Hematopoietic multipotent progenitor cell treated with erythropoietin and hydrocortisone succinate and interleukin-3 and kit ligand, for 4 days (in vitro differentiated cells): Measurements from ENCODE around the gene DLG1.

Experiments
- DNase-seq: peaks from one replicate; pipeline ENCODE4 v3.0.0-alpha.2; 2015

DLG1 gene

DNA sequence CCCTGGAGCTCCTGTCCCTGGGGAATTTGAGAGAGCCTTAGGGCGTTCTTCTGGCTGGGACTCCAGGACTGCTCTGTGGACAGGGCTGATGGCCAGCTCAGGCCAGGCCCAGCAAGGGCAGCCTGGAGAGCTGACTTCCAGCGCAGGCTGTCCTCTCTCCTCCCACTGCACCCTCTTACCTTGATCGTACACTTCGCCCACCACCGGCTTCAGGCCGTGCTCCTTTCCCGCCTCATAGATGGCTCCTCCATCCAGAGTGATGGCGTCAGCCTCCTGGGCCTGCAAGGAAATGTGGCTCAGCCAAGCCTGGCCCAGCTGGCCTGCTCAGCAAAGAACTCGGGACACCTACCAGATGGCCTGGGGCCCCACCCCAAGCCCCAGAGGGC is 271.9 kb downstream of the DLG1 start:
- DNase-seq: no peak

DNA sequence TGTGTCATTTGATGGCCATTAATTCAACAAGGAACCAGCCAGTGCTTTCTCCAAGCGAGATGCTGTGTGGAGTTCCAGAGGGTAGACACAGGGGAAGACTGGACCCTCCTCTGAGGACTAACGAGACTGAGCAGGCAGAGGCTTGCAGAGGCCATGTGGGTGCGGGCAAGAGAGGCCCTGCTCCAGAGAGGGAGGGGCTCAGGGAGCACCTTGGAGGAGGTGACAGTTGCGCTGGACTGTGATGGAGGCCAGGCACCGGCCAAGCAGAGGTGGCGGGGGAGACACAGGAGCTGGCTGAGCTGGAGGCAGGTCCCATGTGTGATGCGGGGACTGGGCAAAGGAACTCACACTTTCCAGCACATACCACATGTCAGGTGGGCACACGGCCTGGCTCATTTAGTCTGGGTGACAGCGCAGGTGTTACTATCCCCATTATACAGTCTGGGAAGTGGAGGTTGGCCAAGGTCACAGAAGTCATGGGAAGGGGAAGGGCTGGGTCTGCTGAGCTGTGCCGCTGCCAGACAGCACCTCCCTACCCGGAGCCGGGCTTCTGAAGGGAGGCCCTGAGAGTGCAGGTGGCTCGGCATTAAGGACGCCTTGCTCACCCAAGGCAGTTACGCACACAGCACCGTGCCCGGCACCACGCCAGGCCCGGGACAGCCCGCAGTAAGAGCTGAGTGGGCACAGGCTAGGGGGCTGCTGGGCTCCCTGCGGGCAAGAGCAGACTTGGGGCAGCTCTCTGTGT is 272.5 kb downstream of the DLG1 start:
- DNase-seq: no peak

DNA sequence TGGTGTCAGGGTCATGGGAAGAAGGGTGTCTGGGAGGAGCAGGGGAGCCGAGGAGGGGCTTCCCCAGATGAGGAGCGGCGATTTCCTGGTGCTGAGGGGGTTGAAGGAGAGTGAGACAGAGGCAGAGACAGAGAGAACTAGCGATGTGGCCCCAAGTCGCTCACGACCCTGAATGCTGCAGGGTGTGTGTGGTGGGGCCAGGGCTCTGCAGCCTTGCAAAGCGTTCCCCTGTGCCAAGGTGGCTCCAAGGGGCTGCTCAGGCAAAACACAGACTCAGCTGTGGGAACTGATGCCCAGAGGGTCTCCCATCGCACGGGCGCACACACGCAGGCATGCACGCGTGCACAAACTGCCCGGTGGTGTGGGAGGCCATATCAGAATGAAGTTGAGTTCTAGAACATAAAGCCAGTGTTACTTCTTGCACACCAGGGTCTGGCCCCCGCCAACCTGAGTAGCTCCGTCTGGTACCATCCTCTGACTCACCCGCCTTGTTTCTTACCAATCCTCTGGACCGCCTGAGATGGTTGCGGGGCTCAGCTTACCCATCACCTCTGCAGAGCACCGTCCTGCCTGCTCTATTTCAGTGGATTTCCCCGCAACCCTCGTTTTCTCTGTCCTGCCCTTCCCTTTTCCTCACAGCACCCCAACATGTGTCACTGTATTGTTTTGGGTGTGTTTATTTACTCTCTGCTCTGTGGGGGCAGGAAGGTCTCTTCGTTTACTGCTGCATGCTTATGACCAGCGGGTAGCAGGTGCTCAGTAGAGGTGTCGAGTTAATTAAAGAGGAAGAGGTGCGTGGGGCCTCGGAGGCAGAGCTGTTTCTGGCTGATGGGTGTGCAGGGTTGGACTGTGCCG is 273.3 kb downstream of the DLG1 start:
- no peak for DNase-seq

DNA sequence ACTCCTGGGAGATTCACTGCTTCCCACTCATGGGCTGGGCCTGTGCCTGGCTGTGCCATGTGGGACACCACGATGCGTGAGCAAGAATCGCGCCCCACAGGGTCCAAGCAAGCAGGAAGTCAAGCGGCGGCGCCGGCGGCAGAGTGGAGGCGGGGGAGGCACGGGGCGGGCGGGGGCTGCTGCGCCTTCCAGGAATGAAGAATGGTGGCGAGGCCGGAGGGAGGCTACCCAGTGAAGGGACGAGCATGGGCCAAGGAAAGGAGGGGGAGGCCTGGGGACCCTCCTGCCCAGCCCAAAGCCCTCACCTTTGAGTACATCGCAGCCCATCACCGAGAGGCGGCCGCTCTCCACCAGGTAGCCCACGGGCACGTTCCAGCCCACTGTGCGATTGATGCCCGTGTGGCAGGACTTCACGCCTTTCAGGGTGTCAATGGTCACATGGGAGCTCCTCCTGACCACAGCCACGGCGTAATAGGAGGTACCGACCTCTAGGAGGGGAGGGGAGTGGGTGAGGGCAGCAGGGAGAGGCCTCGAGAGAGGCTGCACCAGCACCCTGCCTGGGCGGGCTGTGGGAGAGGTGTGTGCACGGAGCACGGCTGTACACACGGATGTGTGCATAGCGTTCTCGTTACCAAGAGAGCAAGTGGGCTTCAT is 274.3 kb downstream of the DLG1 start:
- no peak for DNase-seq

DNA sequence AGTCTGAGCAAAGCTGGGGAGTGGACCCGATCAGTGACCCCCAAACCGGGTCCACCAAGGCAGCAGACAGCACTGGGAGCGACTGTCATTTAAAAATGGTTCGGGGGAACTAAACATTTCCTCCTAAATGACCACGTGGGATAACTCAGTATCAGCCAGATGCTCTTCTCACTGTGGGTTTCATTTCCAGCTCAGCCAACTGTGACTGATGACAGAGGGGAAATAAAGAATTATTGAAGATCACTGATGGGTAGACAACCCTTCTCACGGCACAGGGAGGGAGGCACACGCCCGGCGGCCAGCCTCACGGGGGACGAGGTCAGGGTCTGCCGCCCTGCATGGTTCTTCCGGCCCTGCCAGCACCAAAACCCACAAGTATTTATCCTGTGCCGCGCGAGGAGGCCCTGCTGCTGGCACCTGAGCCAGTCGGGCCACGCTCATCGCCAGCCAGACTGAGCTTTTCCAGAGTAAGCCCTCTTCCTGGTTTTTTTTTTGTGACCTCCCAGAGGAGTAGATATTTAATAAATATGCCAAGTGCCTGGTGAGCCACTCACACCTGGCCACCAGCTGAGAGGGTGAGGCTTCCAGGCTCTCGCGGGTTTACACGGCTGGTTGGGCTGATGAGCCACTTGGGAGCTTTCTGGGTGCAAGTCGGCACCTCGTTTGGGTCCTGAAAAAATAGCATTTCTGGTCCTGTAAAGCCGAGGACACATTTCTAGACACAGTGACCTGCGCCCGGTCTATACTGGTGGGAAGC is 275.0 kb downstream of the DLG1 start:
- peak; percentile 49 for DNase-seq

DNA sequence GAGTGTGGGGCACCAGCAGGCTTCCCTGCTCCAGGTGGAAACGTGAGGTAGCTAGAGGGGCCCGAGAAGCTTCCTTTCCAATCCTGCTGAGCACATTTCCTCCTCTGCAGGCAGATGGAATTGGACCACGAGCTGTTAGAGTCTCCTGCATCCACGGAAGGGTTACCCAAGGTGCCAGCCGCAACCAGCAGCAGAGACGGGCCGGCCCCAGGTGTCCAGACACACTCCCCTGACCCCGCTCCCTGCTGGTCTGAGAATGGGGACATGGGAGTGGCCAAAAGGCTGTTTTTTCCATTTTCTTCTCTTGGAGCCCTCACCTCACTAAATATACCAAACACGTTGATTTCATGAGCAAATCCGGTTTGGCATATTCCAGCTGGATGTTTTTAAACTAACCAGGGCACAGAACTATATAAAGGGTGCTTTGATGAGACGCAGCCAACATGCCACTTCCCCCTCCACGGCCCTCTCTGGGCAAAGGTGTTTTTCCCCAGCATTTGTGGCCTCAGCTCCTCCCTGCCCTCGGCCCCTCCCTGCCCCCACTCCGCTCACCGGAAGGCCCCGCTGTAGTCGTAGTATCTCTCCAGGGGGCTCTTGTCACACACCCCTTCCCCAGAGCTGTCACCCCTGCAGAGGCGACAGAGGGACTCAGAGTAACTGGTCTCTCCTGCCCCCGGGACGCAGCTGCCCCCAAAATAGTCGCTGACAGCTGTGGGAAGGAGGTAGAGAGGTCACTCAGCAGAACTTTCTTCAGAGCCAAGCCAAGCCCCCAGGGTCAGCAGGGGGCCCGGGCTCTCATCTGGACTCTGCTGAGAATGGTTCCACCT is 275.8 kb downstream of the DLG1 start:
- DNase-seq: no peak

DNA sequence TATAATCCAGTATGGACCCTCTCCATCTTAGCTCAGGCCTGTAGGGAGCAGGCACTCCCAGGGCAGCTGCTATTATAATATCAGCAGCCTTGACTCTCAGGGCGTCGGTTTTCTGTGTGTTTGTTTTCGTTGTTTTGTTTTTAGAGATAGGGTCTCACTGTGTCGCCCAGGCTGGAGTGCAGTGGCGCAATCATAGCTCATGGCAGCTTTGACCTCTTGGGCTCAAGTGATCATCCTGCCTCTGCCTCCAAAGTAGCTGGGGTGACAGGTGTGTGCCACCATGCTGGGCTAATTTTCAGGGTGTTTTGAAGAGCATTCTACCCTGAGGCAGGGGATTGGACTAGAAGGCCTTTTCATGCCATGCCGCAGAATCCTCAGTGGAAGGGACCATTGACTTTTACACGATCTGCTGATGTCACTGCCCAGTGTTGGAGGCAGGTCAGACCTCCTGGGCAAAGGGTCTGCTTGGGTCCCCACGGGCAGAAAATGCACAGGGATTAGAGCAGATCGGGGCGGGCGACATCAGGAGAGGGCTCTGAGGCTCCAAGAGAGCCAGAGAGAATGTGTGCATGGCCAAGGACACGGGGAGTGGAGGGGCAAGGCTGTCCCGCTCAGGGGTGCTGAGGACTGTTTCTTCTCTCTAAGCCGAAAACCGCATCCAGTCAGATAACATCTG is 276.5 kb downstream of the DLG1 start:
- no peak for DNase-seq

DNA sequence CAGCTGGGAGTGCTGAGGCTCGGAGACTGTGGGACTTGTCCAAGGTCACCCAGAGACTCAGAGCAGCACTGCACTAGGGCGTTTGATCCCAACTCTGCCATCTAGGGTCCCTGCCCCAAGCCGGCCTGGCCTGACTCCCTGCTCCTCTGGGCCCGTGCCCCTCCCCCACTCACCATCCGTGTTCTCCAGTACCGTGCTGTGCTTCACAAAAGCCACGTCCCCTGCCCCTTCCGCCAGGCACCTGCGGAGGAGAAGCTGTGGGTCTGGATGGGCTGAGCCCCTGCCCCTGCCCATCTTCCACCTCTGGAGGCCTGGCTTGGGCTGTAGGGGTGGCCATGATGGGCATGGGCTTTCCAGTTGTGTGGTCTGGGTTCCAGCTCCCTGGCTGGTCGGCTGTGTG is 277.2 kb downstream of the DLG1 start:
- no peak for DNase-seq

DNA sequence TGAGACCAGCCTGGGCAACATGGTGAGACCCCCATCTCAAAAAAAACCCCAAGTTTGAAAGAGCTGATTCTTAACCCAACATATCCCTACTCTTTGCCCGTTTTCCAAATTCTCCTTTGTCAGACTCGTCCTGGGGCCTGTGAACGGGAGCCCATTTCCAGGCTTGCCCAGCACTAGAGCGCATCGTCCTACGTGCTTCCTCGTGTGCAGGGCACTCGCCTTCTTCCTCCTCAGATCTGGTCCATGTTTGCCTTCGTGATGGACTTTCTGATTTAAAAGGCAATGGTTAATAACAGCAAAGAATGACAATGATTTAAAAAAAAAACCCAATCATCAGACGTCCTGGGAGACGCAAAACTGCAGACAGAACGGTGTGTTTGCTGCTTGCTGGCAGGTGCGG is 278.9 kb downstream of the DLG1 start:
- DNase-seq: no peak

DNA sequence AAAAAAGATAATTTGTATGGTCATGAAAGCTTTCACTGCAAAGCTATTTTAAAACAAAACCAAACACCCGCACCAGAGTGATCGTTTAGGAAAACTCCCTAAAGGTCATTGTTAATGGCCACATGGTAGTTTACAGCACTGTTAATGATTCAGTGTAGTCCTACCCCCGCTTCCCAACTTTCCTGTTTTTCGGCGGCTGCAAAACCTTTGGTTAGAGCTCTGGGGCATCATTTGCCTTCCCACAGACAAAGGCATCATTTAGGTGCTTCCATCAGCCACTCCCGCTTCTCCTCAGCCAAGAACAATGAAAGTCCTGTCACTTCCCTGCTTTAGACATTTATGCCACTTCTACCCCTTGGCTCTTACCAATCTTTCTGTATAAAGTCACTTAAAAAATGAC is 279.4 kb downstream of the DLG1 start:
- no peak for DNase-seq

DNA sequence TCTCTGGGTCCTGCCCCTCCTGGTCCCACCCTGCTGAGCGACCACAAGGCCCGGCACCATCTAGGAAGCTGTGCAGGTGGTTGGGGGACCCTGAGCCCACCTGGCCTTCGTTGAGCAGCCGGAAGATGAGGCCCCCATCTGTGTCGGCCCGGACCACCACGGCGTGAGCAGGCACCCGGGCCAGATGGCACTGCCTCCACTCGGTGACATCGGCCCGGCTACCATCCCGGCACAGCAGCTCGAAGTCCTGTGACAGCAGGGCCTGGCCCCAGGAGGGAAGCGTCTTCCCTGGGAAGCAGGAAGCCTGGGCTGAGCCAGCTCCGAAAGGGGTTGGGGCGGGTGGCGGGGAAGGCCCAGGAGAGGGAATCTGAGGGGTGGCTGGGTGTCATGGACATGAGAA is 281.4 kb downstream of the DLG1 start:
- DNase-seq: no peak

DNA sequence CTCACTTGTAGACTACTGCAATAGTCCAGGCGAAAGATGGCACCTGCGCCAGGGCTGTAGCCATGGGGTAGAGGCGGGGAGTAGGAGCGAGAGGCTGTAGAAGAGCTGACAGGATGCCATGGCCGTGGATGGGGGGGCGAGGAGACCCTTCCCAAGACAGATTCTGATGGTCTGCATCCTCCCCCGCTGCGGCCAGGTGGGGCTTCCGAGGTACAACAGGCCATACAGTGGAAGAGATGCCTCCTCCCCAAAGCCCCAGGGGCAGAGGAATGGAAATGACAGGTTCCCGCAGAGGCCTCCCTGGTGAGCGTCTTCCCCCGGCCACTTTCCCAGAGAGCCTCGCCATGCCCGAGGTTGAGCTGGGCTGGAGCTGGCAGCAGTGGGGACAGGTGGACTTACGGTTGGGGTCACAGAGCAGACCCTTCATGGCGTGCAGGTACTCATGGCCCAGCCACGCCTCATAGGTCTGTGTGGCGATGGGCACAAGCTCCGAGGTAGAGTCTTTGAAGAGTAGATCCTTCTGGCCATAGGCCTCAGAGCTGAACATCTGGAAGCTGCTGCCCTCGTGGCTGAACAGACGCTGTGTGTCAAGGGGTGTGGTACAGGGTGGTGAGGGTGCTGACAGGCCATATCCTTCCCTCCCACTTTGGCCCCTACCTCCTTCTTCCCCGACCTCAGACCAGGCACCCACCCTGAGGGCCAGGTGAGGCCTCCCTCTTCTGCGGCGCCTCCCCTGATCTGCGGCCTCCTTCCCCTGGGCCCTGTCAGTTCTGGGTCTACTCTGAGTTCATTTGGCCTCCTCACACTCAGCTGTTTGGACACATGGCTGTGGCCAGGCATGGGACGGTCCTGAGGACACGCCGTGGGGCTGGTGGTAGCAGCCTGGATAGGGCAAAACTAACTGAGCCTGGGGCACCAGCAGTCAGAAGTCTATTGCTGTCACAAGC is 282.3 kb downstream of the DLG1 start:
- DNase-seq: no peak

DNA sequence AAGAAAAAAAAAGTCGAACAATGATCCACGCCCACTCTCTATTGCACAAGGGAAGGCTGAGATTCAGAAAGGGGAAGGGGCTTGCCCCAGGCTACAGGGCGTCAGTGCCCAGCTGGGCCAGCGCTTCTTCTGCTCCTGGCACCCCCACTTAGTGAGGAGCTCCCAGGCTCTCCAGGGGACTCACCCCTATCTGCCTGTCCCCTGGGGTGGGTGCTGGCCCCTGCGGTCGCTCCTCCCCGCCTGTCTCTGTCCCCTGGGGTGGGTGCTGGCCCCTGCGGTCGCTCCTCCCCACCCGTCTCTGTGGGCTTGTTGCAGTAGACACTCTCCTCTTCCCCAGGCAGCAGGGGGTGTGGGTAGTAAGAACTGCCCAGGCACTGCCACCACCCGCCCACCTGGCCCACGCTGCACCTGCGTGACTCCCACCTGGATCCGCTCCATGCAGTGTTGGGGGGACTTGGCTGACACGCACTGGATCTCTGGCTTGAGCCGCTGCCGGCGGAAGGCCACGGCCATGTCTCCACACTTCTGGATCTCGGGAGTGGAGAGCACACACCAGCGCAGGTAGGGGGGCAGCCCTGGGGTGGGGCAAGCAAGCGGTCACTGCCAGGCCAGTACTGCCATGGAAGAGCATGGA is 283.4 kb downstream of the DLG1 start:
- no peak for DNase-seq

DNA sequence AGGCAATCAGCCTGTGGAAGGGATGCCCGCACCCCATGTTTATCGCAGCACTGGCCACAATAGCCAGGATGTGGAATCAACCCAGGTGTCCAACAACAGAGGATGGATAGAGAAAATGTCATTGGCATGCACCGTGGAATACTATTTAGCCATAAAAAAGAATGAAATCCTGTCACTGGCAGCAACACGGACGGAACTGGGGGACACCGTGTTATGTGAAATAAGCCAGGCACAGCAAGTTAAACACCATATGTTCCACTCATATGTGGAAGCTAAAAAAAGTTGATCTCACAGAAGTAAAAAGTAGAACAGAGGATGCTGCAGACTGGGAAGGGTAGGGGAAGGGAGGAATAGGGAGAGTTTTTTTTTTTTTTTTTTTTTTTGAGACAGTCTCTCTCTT is 284.4 kb downstream of the DLG1 start:
- DNase-seq: no peak

DNA sequence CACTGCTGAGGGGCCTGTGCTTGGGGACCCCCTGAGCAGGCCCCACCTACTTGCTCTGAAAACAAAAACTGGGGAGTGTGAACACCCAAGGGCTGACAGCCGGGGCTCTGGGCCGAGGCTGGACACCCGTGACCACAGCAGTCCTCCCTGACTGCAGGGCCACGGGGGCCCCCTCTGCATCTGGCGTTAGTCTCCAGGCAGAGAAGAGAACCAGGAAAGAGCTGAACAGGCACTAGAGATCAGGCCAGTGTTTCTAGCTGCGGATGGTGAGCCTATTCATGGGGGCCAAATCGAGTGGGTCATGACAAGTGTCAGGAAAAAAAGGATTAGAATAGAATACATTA is 285.9 kb downstream of the DLG1 start:
- no peak for DNase-seq

DNA sequence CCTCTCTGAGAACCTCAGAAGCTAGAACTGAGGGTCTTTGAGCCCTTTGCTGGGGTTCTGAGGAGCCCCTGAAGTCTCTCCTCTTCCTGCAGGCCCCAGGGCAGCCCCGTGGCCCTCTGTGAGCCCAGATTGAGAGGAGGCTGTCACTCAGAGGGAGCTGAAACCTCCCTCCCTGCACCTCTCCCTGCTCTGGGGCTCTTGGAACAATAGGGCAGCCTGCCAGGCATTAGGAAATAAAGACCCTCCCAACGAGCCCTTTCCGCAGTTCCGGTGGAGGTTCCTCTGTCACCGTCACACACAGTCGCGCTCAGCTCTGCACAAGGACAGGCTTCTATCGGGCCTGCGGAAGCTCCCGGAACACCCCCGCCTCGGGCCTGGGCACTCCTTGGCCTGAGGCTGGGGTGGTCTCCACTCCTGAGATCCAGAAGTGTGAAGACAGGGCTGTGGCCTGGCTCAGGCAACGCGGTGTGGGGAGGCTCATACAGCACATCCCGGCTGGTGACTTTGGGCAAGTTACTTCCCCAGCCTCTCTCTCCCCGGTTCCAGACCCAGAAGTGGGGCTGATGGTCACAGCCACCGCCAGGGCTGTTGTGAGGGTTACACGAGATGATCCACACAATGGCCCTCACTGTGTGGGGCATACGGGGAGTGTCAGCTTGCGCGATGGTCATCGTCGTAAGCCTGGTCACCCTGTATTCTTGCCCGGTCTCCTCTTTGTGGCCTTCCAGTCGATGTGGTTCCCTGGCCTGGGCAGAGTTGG is 286.5 kb downstream of the DLG1 start:
- no peak for DNase-seq

DNA sequence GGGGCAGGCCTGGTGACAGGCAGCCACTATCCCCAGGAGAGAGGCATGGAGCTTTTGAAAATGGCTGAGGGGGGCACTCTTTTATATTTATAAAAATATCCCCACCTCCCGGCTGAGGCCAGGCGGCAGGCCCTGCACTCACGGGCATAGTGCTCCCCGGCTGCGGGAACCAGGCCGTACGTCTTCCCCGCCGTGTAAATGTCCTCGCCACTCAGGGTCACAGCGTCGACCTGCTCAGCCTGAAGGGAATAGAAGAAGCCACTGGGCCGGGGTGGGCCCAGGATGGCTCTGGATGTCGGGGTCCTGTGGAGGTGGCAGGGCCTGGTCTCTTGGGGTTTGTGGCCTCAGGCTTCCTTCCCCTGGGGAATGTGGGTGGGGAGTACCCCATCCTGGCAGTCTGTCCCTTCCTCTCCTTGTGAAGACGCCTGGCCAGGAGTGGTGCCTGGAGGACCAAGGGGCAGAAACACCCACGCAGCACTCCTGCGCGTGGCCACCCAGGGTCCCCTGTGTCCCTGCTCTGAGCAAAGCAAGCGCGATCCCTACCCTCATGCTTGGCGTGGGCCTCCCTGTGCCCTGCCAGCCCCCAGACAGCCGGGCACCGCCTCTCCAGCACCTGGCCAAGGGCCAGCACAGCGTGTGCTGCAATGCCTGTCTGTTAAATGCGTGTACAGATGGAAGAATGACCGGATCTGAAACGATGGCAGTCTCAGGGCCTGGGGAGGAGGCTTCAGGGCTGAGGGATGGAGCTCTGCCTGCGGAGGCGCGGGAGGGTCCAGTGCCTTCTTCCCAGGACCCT is 287.7 kb downstream of the DLG1 start:
- DNase-seq: no peak

DNA sequence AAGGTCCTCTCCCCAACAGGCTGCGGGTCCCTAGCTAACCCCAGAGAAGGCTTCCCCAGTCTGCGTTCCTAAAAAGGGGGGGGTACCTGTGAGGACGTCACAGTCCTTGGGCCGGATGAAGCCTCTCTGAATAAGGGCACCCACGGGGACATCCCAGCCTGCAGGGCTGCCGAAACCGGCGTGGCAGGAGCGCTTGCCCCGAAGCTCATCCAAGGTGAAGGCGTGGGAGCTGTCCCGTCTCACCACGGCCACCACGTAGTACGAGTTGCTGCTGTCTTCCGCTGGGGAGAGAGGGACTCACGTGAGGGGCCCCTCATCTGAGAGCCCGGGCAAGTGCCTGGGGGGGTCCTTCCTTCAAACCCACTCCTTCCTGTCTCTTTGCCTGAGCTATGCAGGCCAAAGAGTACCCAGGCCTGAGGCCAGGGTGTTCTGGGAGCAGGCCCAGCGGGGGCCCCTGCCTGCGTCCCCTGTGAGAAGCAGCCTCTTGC is 288.8 kb downstream of the DLG1 start:
- no peak for DNase-seq
